HepG2 (cell line): Measurements from ENCODE around the gene C16orf89. TPM values are rescaled to one million over a fixed set of nuclear protein-coding genes. Genes with fewer than 3 reads are reported as not detected.
"Not testable (repeated sequence)": the region's sequence is repeated elsewhere in the genome, so short reads cannot be mapped to it uniquely, and the experiment has no call there.

Experiments
- CREM ChIP-seq, 2 experiments: sonication (generic) in 1 of 2; formaldehyde crosslinking in 1 of 2; IDR thresholded peaks; 2 replicates each; pipeline versions ENCODE4 v1.4.0 to v1.6.1; 2016 to 2020; ENCODE audit warnings: antibody characterized with exemption in 1 of 2, mild to moderate bottlenecking in 1 of 2, missing genetic modification reagents in 1 of 2
- EED ChIP-seq: sonication (generic); formaldehyde crosslinking; IDR thresholded peaks from 2 replicates; pipeline ENCODE4 v1.5.0; 2020; ENCODE audit warnings: mild to moderate bottlenecking, missing genetic modification reagents
- ETV5 ChIP-seq: IDR thresholded peaks from 2 replicates; pipeline ENCODE4 v1.6.1; 2018; ENCODE audit warnings: missing biosample characterization, missing genetic modification reagents, inconsistent platforms, borderline replicate concordance
- GABPA ChIP-seq, 2 experiments: IDR thresholded peaks; 2 replicates each; pipeline ENCODE4 v1.6.1; 2011 to 2016; ENCODE audit warnings: low read depth in 2 of 2, low read length in 1 of 2, missing biosample characterization in 1 of 2, missing genetic modification characterization in 1 of 2
- HIC2 ChIP-seq: sonication (generic); formaldehyde crosslinking; IDR thresholded peaks from 2 replicates; pipeline ENCODE4 v1.9.0; 2022; ENCODE audit warnings: low read depth, missing genetic modification reagents
- ISL2 ChIP-seq: sonication (generic); formaldehyde crosslinking; IDR thresholded peaks from 2 replicates; pipeline ENCODE4 v1.5.0; 2020; ENCODE audit warnings: missing genetic modification reagents
- MLXIP ChIP-seq: sonication (generic); formaldehyde crosslinking; IDR thresholded peaks from 2 replicates; pipeline ENCODE4 v1.9.0; 2021; ENCODE audit warnings: missing genetic modification reagents, borderline replicate concordance
- MTA1 ChIP-seq: sonication (generic); formaldehyde crosslinking; IDR thresholded peaks from 2 replicates; pipeline ENCODE4 v1.4.0; 2020; ENCODE audit warnings: missing genetic modification reagents, mild to moderate bottlenecking, borderline replicate concordance
- POLR2AphosphoS5 ChIP-seq: IDR thresholded peaks from 2 replicates; pipeline ENCODE4 v1.6.1; 2012; ENCODE audit warnings: low read depth, low read length
- SOX6 ChIP-seq, 2 experiments: fragments of 450-650 bp in 1 of 2; sonication (generic) in 1 of 2; formaldehyde crosslinking in 1 of 2; IDR thresholded peaks; 2 replicates each; pipeline versions ENCODE4 v1.4.0 to v1.6.1; 2017 to 2020; ENCODE audit warnings: antibody characterized with exemption in 1 of 2, mild to moderate bottlenecking in 1 of 2, missing genetic modification reagents in 1 of 2
- TCF12 ChIP-seq, 2 experiments: fragments of 450-650 bp in 1 of 2; sonication (generic) in 1 of 2; formaldehyde crosslinking in 1 of 2; IDR thresholded peaks; 2 replicates each; pipeline versions ENCODE4 v1.6.1 to v1.8.0; 2017 to 2022; ENCODE audit warnings: antibody characterized with exemption in 1 of 2, mild to moderate bottlenecking in 1 of 2, missing genetic modification reagents in 1 of 2, moderate library complexity in 1 of 2
- XBP1 ChIP-seq: sonication (generic); formaldehyde crosslinking; IDR thresholded peaks from 2 replicates; pipeline ENCODE4 v1.5.0; 2020; ENCODE audit warnings: missing genetic modification reagents
- ZBTB3 ChIP-seq: sonication (generic); formaldehyde crosslinking; IDR thresholded peaks from 2 replicates; pipeline ENCODE4 v1.4.0; 2020; ENCODE audit warnings: low read depth, mild to moderate bottlenecking, moderate library complexity, missing genetic modification reagents, borderline replicate concordance
- ZIK1 ChIP-seq: sonication (generic); formaldehyde crosslinking; IDR thresholded peaks from 2 replicates; pipeline ENCODE4 v1.5.0; 2020; ENCODE audit warnings: mild to moderate bottlenecking, low read depth, missing genetic modification reagents, borderline replicate concordance
- ZMYM2 ChIP-seq: sonication (generic); formaldehyde crosslinking; IDR thresholded peaks from 2 replicates; pipeline ENCODE4 v1.8.0; 2022; ENCODE audit warnings: mild to moderate bottlenecking, missing genetic modification reagents
- ZNF121 ChIP-seq: sonication (generic); formaldehyde crosslinking; IDR thresholded peaks from 2 replicates; pipeline ENCODE4 v1.5.0; 2020; ENCODE audit warnings: mild to moderate bottlenecking, missing genetic modification reagents
- ZNF143 ChIP-seq: sonication (generic); formaldehyde crosslinking; IDR thresholded peaks from 2 replicates; pipeline ENCODE4 v1.4.0; 2020; ENCODE audit warnings: missing genetic modification reagents
- ZNF230 ChIP-seq: sonication (generic); formaldehyde crosslinking; IDR thresholded peaks from 2 replicates; pipeline ENCODE4 v1.4.0; 2020; ENCODE audit warnings: mild to moderate bottlenecking, missing genetic modification reagents
- ZNF446 ChIP-seq: sonication (generic); formaldehyde crosslinking; IDR thresholded peaks from 2 replicates; pipeline ENCODE4 v1.5.0; 2020; ENCODE audit warnings: mild to moderate bottlenecking, missing genetic modification reagents
- ZNF619 ChIP-seq: sonication (generic); formaldehyde crosslinking; IDR thresholded peaks from 2 replicates; pipeline ENCODE4 v1.4.0; 2020; ENCODE audit warnings: mild to moderate bottlenecking, missing genetic modification reagents
- ZNF670 ChIP-seq: sonication (generic); formaldehyde crosslinking; IDR thresholded peaks from 2 replicates; pipeline ENCODE4 v1.8.0; 2022; ENCODE audit warnings: mild to moderate bottlenecking, missing genetic modification reagents, borderline replicate concordance
- ZNF772 ChIP-seq: sonication (generic); formaldehyde crosslinking; IDR thresholded peaks from 2 replicates; pipeline ENCODE4 v1.5.0; 2020; ENCODE audit warnings: mild to moderate bottlenecking, missing genetic modification reagents
- ZNF878 ChIP-seq: sonication (generic); formaldehyde crosslinking; IDR thresholded peaks from 2 replicates; pipeline ENCODE4 v1.8.1; 2023; ENCODE audit warnings: mild to moderate bottlenecking, missing genetic modification reagents, moderate library complexity
- polyA plus RNA-seq, 8 experiments: library from polyadenylated mRNA; depleted of rRNA in 3 of 8; stranded (reverse) in 7 of 8; unstranded in 1 of 8; fragments of >200 nt; fragmentation: Illumina TruSeq in 4 of 8; extraction: Trizol in 4 of 8; gene quantifications; 2 replicates each; pipeline versions ENCODE4 v1.2.1 to v1.2.3, GENCODE V29; 2011 to 2016; ENCODE audit warnings: low read depth in 4 of 8, missing spikeins in 1 of 8, mixed read lengths in 1 of 8; ENCODE audit not compliant: insufficient read depth in 1 of 8
- total RNA-seq, 5 experiments: library from RNA; depleted of rRNA; stranded (reverse); fragments of >200 nt; fragmentation: Illumina TruSeq; extraction: Trizol; gene quantifications; 2 replicates each; pipeline ENCODE4 v1.2.3, GENCODE V29; 2016; ENCODE audit warnings: low read depth in 1 of 5

The C16orf89 gene
- total and polyA plus RNA-seq, 2 of the 13 experiments (the other 11 are each of a cell fraction or from before 2014, with no cell fraction given) = 1.9 to 3.4 TPM

GRCh38 chr16:5097470-5098220 is 31.9 kb upstream of the C16orf89 start, which contains the start of gene EEF2KMT (continued):
- TF ChIP-seq ZNF619 (peak; percentile 61; the same call in 1 of the 2 replicates), ISL2 (CRISPR knock-in tag) (peak; percentile 34; the same call in 1 of the 2 replicates), EED (CRISPR knock-in tag) (peak; percentile 87; the same call in 1 of the 2 replicates), ZBTB3 (CRISPR knock-in tag) (0 out of 2 replicates have a peak, but pooled peaks have one; percentile 76), ZNF878 (0 out of 2 replicates have a peak, but pooled peaks have one; percentile 33), CREM (IDR thresholded peaks at IDR 0.05) (peak; percentile 55), ZMYM2 (CRISPR knock-in tag) (peak; percentile 68; the same call in 1 of the 2 replicates), MTA1 (CRISPR knock-in tag) (0 out of 2 replicates have a peak, but pooled peaks have one; percentile 72), POLR2AphosphoS5 (peak; percentile 41; the same call in 1 of the 2 replicates), ETV5 (peak; percentile 60; the same call in 1 of the 2 replicates), ZNF446 (CRISPR knock-in tag) (peak; percentile 84; the same call in 1 of the 2 replicates), SOX6 (CRISPR knock-in tag; IDR thresholded peaks at IDR 0.05) (peak; percentile 36), ZNF670 (peak; percentile 71; the same call in 1 of the 2 replicates), ZNF121 (CRISPR knock-in tag) (peak; percentile 61; the same call in 1 of the 2 replicates), HIC2 (CRISPR knock-in tag) (peak; percentile 20; the same call in 1 of the 2 replicates), XBP1 (peak; percentile 72; the same call in 1 of the 2 replicates), GABPA (CRISPR knock-in tag; IDR thresholded peaks at IDR 0.05; ENCODE audit: low read depth) (peak; percentile 63), ZNF143 (CRISPR knock-in tag) (peak; percentile 54), MLXIP (CRISPR knock-in tag) (0 out of 2 replicates have a peak, but pooled peaks have one; percentile 42), TCF12 (CRISPR knock-in tag; IDR thresholded peaks at IDR 0.05) (peak; percentile 83), ZNF230 (CRISPR knock-in tag) (peak; percentile 67; the same call in 1 of the 2 replicates), ZNF772 (CRISPR knock-in tag) (peak; percentile 84), ZIK1 (CRISPR knock-in tag) (0 out of 2 replicates have a peak, but pooled peaks have one; percentile 8)
- not testable (repeated sequence) for TF ChIP-seq CREM (CRISPR knock-in tag; IDR thresholded peaks at IDR 0.05); SOX6 (IDR thresholded peaks at IDR 0.05); GABPA (IDR thresholded peaks at IDR 0.05; ENCODE audit: low read depth, low read length); TCF12 (IDR thresholded peaks at IDR 0.05)
